ENCODE data around the gene AFF2.

- TF ChIP-seq POLR2A (IDR thresholded peaks at IDR 0.05) (no peak), CTCF (IDR thresholded peaks at IDR 0.05 in 8 of 11, conservative IDR thresholded peaks at IDR 0.05 in 3 of 11) (no peak)
These were observed 544.1 kb downstream of the AFF2 start for GRCh38 chrX:149044471-149044870.
